AML-193 (cell line): Measurements from ENCODE around the gene SAMD4A.
A peak's percentile ranks its signal among the peaks of the same experiment; 100 is the strongest.

Experiments used
- DNase-seq, 2 experiments: peaks; one replicate each; lab custom pipeline; 2025; lab: John Stamatoyannopoulos, UW

SAMD4A gene

DNA sequence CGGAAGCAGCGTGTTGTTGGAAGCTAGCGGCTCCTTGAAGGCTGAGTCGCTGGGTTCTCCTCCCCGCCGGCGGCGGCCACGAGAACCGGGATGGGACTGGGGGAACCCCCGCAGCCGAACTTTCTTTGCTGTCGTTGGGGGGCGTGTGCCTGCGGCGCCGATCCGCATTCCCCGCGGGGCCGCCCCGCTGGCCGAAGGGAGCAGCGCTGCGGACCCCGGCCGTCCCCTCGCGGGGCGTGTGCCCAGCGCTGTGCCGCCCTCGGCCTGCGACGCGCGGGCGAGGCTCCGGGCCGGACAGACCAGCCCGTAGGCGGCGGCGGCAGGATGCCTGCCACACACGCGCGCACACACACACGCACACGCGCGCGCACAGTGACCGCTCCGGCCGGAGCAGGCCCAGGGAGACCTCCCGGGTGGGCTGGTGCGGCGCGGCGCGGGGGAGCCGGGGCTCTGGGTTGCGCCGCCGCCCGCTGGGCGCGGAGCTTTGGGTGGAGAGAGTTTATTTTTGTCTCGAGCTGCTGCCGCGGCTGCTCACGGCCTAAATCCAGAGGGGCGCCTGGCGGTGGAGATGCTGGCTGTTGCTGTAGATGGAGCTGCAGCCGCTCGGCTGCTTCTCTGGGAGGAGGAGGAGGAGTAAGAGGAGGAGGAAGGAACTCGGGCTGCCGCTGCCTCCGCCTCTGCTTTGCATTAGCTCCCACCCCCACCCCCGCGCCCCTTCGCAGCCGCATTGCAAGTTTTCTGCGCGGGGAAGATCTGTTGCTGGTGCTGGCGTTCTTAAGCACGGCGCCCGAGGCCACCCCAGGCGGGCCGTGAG, at the start of gene SAMD4A:
SAMD4A (plus strand) TSS at position 719 of the 814 bp plus-strand sequence. CDS start 789 bp downstream, outside the sequence.
- no peak for DNase-seq

GRCh38 chr14:54524410-54524809, 42.5 kb upstream of the SAMD4A start:
- DNase-seq = no peak

DNA sequence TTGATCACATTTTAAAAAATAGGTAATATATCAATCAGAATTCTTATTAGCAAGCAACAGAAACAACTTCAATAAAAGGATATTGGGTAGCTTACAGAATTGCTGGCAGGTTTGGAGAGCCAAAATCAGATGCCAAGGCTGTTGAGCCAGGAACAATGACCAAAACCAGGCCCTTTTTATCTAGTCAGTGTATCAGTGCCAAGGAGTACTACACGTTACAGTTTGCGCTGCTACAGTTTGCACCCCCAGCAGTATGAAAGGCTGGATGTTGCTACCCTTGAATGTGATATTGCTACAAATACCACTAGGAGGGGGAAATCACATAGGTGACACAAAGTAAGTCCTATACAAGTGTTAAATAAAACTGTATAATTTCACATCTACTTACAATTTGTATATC, 38.0 kb upstream of the SAMD4A start:
- no peak for DNase-seq

DNA sequence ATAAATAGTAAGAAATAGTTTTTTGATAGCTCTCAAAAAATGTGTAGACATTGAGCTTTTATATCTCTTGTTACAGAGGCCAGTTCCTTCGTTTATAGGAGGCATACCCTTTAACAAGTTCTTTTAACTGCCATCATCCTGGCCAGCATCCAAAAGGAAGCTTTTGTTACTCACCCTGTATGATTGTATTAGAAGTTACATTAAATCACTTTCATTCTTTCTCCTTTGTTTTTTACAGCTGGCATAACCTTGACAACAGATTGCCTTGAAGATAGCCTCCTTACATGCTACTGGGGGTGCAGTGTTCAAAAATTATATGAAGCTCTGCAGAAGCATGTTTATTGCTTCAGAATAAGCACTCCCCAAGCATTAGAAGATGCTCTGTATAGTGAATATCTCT, 37.1 kb upstream of the SAMD4A start:
- DNase-seq = no peak

DNA sequence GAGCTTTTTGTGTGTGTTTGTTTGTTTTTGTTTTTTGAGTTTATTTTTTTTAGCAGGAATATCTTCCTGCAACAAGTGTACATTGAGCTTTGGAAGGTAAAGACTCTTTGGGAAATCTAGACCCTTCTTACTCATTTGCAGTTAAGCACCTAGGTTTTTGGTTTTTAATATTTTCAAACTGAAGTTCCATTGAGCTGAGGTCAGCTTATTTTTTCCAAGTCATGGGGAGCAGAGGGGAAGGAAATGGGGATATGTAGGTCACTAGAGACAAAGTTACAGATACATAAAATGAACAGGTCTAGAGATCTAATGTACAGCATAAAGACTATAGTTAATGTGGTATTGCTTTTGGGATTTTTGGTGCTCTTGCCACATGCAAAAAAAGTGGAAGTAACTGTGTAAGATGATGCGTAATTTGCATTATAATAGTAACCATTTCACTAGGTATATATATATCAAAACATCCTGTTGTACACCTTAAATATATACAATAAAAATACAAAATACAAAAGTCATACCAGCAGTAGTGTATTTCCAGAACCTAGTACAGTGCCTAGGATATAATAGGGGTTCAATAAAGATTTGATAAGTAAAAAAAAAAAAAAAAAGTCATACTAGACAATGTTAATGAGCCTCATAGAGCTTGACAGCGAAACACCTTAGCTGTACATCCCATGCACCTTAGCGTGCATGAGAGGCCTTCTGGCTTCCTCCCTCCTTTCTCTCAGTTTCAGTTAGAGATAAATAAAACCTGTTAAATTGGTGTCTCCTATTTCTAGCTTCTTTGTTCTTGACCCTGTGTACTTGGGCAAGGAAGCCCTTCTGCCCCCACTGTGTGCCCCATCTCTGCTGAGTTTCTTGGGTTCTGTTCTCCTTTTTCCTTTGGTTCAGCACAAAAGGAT, 34.6 kb upstream of the SAMD4A start:
- no peak for DNase-seq

- DNase-seq = no peak
These were observed 33.8 kb upstream of the SAMD4A start for GRCh38 chr14:54533100-54533499.

GRCh38 chr14:54535126-54535525, 31.8 kb upstream of the SAMD4A start:
- no peak for DNase-seq

DNA sequence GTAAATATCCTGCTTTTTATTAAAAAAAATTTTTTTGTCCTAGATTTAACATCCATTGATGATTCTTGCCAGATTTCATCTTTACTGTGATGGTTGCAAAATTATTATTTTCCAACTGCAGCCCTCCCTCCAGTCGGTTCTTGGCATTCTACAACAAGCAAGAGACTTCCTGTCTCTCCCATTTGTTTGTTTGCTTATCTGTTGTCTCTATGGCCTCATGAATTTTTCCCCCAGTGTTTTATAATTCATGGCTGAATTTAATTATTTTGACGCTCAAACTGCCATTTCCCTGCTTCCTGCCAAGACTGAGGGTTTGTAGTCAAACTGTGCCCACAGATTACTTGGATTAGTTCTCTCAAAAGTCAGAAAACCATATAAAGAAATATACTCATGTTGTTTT, 31.3 kb upstream of the SAMD4A start:
- DNase-seq = no peak

- DNase-seq = no peak
These were observed 29.3 kb upstream of the SAMD4A start for GRCh38 chr14:54537651-54538050.

DNA sequence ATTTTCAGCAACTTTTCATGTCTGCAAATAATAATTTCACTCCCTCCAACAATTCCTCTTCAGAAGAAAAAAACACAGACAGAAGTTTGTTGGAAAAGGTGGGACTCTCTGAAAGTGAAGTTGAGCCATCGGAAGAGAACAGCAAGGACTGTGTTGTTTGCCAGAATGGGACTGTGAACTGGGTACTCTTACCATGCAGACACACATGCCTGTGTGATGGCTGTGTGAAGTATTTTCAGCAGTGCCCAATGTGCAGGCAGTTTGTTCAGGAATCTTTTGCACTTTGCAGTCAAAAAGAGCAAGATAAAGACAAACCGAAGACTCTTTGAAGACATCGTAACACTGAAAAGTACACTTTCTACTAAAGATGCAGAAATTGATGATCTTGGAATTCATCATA, 28.9 kb upstream of the SAMD4A start:
- no peak for DNase-seq

GRCh38 chr14:54547583-54547982, 19.3 kb upstream of the SAMD4A start:
- no peak for DNase-seq

- no peak for DNase-seq
These were observed 18.4 kb upstream of the SAMD4A start for GRCh38 chr14:54548491-54548890.

DNA sequence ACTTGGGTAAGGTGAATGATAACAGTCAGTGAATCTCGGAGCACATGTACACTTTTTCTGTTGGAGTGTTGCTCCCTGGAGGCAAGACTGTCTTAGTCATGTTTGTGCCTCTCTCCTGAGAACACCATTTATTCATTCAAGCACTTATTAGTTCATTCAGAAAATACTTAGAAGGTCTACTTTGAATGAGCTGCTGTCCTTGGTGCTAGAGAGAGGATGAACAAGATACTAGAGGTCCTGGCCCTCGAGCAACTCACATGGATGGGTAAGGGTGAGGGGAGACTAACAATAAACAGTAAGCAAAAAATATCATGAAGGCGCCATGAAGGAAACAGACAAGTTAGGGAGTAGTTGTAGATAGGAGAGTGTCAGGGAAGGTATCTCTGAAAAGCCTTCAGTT, 17.1 kb upstream of the SAMD4A start:
- no peak for DNase-seq

DNA sequence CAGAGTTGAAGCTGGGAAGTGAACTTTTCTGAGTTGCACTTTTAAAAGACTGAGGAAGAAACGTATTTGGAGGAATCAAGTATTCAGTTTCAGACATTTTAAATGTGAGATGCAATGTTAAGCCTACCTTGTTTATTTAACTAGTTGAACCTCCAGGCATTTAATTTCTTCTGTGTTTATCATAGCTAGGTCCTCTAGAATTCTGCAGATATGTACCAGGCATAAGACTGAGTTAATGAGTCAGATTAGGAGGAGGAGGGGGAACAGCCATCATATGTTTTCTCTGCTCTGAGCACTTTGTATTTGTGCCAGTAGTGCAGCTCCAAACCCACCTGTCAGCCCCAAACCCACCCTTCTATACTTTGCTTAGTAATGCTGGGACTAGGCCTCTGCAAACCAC, 16.4 kb upstream of the SAMD4A start:
- DNase-seq = no peak

GRCh38 chr14:54554401-54554800, 12.5 kb upstream of the SAMD4A start:
- DNase-seq = no peak

- no peak for DNase-seq
These were observed 11.3 kb upstream of the SAMD4A start for GRCh38 chr14:54555651-54556050.

DNA sequence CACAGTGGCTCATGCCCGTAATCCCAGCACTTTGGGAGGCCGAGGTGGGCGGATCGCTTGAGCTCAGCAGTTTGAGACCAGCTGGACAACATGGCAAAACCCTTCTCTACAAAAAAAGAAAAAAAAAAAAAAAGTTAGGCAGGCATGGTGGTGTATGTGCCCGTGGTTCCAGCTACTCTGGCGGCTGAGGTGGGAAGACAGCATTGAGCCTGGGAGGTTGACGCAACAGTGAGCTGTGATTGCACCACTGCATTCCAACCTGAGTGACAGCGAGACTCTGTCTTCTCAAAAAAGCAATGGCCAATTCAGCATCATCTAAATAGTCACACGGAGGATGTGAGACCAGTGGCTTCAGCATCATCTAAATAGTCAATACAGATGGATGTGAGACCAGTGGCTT, 10.4 kb upstream of the SAMD4A start:
- no peak for DNase-seq

DNA sequence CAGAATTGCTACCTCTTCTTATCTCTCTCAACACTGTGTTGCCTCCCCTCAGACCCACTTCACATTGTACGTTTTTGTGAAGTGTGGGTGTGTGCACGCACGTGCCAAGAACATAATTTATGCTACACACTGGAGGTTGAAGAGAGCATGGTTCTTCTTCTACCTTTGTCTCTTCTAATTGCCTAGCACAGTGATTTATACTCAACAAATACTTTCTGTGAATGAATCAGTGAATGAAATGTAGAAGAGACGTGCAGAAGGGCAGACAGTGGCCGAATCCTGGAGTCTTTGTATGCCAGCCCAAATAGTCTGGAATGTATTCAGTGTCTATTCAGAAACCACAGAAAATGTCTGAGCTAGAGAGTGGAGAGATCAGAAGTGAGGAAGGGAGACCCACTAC, 4.6 kb upstream of the SAMD4A start:
- no peak for DNase-seq

DNA sequence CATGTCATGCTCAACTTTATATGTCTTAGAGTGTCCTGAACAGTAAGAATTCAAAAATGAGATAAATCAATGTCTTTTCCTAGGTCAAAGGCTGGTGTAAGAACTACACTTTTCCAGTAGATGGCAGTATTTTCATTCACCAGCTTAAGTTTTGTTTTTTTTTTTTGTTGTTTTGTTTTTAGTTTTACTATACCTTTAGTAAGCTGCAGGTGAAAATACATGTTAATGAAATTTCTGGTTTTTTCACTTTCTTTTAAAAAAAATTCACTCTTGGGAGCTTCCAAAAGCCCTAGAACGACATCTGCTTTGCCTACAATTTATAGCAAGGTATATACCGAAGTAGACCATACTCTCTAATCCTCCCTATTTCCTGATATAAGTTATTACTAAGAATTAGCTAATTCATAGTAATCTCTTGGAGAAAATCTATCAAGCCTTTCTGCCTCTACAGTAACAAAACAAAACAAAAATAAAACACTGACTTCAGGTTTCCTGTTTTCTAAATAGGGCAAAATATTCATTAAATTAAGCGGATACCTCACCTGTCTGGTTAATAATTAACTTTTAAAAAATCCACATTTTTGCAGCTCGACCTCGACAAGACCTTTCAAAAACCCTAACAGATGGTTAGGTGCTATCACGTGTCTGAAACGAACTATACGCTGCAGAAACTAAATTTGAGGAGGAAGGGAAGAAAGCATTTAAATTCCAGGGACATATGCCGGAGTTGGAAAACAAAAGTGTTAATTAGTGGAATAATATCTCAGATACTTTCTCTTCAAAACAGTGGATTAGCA, 2.7 kb upstream of the SAMD4A start:
- peak; percentile 43 to 47 for DNase-seq

DNA sequence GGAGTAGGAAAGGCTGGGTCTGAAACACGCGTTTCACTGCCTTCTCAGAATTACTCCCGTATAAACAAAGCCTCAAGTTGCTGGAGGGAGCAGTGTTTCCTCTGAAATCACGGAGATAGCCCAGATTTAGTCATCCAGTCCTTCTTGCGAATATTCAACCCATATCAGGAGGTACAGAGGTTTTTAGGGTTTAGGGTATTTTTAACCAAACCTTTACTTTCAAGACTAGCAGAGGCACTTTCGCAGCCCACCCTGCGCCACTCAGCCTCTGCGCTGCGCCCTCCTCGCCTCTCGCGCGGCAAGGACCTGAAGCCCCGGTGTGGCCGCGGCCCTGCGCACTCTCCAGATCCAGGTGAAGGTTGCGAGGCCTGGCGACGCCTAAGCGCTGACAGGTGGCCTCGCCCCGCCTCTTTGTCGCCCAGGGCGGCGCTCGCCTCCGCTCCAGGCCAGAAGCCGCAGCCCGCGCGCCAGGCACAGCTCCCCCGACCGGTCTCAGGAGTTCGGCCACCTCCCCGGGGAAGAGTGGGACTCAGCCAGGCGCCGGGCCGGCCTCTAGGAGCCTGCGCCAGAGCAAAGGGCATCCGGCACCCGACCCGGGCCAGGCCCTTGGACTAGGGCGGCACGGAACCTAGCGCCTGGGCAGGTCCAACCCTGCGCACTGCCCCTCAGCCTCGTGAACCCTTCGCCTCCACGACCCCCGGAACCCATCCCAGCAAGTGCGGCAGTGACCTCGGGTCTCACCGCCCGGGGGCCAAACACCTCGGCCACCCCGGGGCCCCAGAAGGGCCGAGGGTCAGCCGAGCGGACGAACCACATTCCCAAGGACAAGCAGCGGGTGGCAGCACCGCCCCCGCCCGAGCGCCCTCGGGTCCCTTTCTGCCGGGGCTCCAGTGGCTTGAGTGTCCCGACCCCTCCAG, 1.8 kb upstream of the SAMD4A start:
- peak in 1 of 2 experiments; percentile 7 for DNase-seq

DNA sequence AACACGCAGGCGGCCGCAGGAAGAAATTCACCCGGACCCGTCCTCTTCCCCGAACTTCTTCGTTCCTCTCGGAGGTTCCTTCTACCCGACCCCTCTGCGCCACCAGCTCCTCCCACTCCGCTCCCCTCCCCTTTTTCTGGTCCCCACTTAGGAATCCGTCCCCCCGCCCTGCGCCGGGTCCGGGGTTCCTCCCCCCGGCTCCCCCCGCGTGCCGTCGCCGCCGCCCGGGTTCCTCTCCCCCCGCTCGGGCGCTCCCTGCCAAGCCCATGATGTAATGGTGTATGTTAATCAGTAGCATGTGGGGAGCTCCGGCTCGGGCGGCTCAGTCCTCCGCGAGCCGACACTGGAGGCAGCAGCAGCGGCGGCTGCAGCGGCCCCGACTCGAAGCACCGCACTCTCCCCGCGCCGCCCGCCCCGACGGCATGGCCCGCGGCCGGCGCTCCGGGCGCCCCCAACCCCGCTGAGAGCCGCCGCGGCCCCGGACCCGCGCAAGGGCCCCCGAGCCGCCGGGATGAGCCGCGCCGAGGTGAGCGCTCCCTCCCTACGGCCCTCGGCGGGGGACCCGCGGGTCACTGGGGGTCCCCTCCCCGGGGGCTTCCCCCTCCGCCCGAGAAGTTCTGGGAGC, 1.0 kb upstream of the SAMD4A start:
- DNase-seq = peak in 1 of 2 experiments; percentile 11
